GM19395 (cell line): ENCODE results near the gene LIMCH1.
A peak's percentile ranks its signal among the peaks of the same experiment; 100 is the strongest.
"Not testable (repeated sequence)": the region's sequence is repeated elsewhere in the genome, so short reads cannot be mapped to it uniquely, and the experiment has no call there.

Source experiments
- ATAC-seq: cut with Tn5 transposase; IDR thresholded peaks from one replicate; pipeline ENCODE4 v1.9.1; 2021; ENCODE audit warnings: mild to moderate bottlenecking, moderate library complexity; ENCODE audit not compliant: unreplicated experiment

LIMCH1 gene

GRCh38 chr4:41638866-41639265, 100.9 kb downstream of the LIMCH1 start:
- no peak for ATAC-seq

- ATAC-seq, result no peak
Measured at GRCh38 chr4:41639291-41639690, 101.3 kb downstream of the LIMCH1 start.

GRCh38 chr4:41640906-41641305, 102.9 kb downstream of the LIMCH1 start:
- ATAC-seq, result no peak

GRCh38 chr4:41642746-41643145, 104.8 kb downstream of the LIMCH1 start:
- not testable (repeated sequence) for ATAC-seq

- no peak for ATAC-seq
Measured at GRCh38 chr4:41643331-41643730, 105.4 kb downstream of the LIMCH1 start.

GRCh38 chr4:41644288-41644914, 106.4 kb downstream of the LIMCH1 start:
- no peak for ATAC-seq

GRCh38 chr4:41644915-41645295, 106.9 kb downstream of the LIMCH1 start:
- no peak for ATAC-seq

- no peak for ATAC-seq
Measured at GRCh38 chr4:41645728-41646390, 107.9 kb downstream of the LIMCH1 start.

GRCh38 chr4:41646862-41647261, 108.9 kb downstream of the LIMCH1 start:
- no peak for ATAC-seq

GRCh38 chr4:41647383-41647782, 109.4 kb downstream of the LIMCH1 start:
- no peak for ATAC-seq

GRCh38 chr4:41651150-41651549, 113.2 kb downstream of the LIMCH1 start:
- ATAC-seq, result not testable (repeated sequence)

GRCh38 chr4:41652971-41653370, 115.0 kb downstream of the LIMCH1 start:
- ATAC-seq, result no peak

GRCh38 chr4:41653523-41653922, 115.6 kb downstream of the LIMCH1 start:
- ATAC-seq, result no peak

- no peak for ATAC-seq
Measured at GRCh38 chr4:41655177-41655576, 117.2 kb downstream of the LIMCH1 start.

GRCh38 chr4:41656106-41656505, 118.1 kb downstream of the LIMCH1 start:
- ATAC-seq, result no peak

GRCh38 chr4:41656572-41657520, 118.9 kb downstream of the LIMCH1 start:
- no peak for ATAC-seq

GRCh38 chr4:41657561-41657960, 119.6 kb downstream of the LIMCH1 start:
- ATAC-seq, result no peak

GRCh38 chr4:41658163-41658562, 120.2 kb downstream of the LIMCH1 start:
- ATAC-seq, result no peak

GRCh38 chr4:41660352-41660751, 122.4 kb downstream of the LIMCH1 start:
- no peak for ATAC-seq

- peak; percentile 76 for ATAC-seq
Measured at GRCh38 chr4:41661442-41662076, 123.6 kb downstream of the LIMCH1 start.

GRCh38 chr4:41665636-41666207, 127.8 kb downstream of the LIMCH1 start:
- ATAC-seq, result no peak
